Body of pancreas (tissue), 4 donors: ENCODE measurements around the gene UXS1. TPM values are rescaled to one million over a fixed set of nuclear protein-coding genes. Genes with fewer than 3 reads are reported as not detected.
A peak's percentile ranks its signal among the peaks of the same experiment; 100 is the strongest.

Experiments used
- ATAC-seq: fragments of 150-250 bp; one replicate; pipeline ENCODE4 v1.9.1; 2016
- DNase-seq, 4 donors: peaks; one replicate each; pipeline ENCODE4 v3.0.0-alpha.2; 2019
- H3K27ac ChIP-seq, 4 donors: fragments of 200-600 bp; sonication (generic); 1 replicate in 3 of 4; 2 replicates in 1 of 4; pipeline versions ENCODE4 v1.5.1 to v1.6.1; 2016 to 2019; ENCODE audit warnings: mild to moderate bottlenecking in 1 of 4, mixed read lengths in 1 of 4, moderate library complexity in 1 of 4
- H3K27me3 ChIP-seq, 2 donors: fragments of 200-600 bp; sonication (generic); one replicate each; pipeline ENCODE4 v1.6.0; 2016; ENCODE audit warnings: mild to moderate bottlenecking in 1 of 2
- H3K36me3 ChIP-seq, 2 donors: fragments of 200-600 bp; sonication (generic); replicated peaks in 1 of 2; 2 replicates each; pipeline ENCODE4 v1.5.1; 2016; ENCODE audit warnings: low read depth in 2 of 2; ENCODE audit not compliant: insufficient read depth in 1 of 2
- H3K4me1 ChIP-seq: fragments of 200-600 bp; sonication (generic); one replicate; pipeline ENCODE4 v1.6.0; 2016
- H3K4me3 ChIP-seq, 2 donors: fragments of 200-600 bp; sonication (generic); 1 replicate in 1 of 2; 2 replicates in 1 of 2; pipeline ENCODE4 v1.5.1; 2016 to 2019
- H3K9me3 ChIP-seq, 3 donors: fragments of 200-600 bp; sonication (generic); 1 replicate in 2 of 3; 2 replicates in 1 of 3; pipeline ENCODE4 v1.5.1; 2016
- POLR2A ChIP-seq, 3 donors: fragments of 450-650 bp; IDR thresholded peaks; one replicate each; pipeline ENCODE4 v1.6.1; 2016; ENCODE audit warnings: antibody characterized with exemption in 3 of 3, mild to moderate bottlenecking in 2 of 3
- WGBS, 2 donors: methylation state at CpG; one replicate each; pipeline ENCODE4 v1.1.5; 2017; 5-methylcytosine and 5-hydroxymethylcytosine counted together
- intact Hi-C: fragments of 100-400 bp; cut with DNase I; formaldehyde crosslinking; loops from one replicate; pipeline ENCODE4 v1.15.1; 2023
- total RNA-seq, 2 donors: library from RNA; depleted of rRNA; stranded (reverse); fragments of >200 nt; gene quantifications; one replicate each; pipeline ENCODE4 v1.1.0, GENCODE V29; 2016
- TF ChIP-seq, protein P1 (sequence below), 7 experiments: fragments of 450-650 bp in 4 of 7; fragments of 200-600 bp in 3 of 7; sonication (generic) in 3 of 7; IDR thresholded peaks; one replicate each; pipeline ENCODE4 v1.5.1; 2016 to 2019; ENCODE audit warnings: antibody characterized with exemption in 7 of 7

Gene UXS1
- total RNA-seq, 2 donors from 2014 or later = 15.8 to 33.6 TPM

DNA sequence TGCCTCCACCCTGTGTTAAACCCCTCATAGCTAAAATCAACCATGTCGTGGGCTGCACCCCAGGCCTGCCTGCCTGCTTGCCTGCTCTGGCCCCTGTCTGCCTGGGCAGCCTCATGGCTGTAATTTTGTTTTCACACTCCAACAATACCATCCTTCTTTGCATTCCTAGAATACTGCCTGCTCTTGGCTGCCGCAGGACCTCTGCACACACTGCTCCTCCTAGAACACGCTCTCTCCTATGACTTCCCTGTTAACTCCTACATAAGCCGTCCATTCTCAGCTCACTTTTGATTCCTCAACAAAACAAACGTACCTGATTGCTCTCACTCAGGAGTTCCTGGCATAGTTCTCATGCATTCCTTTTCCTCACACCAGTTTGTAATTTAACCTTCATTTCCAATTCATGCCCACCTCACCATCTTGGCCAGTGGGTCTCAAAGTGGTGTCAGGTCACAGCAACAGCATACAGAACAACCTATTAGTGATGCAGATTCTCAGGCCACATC, 2.5 kb downstream of the UXS1 start:
- peaks cover 13% of the 10 kb centered on the region for H3K4me1 ChIP-seq
- no peak for ATAC-seq
- intact Hi-C loops = no loop called here
- H3K27ac ChIP-seq = no peak overlapping the region
- no peaks in the 10 kb centered on the region for H3K36me3 ChIP-seq
- H3K4me3 ChIP-seq = no peak overlapping the region
- WGBS, 2 donors = 68 to 72% methylated on average over 5 of the region's 5 CpGs
- no peaks in the 10 kb centered on the region for H3K27me3 ChIP-seq
- TF ChIP-seq POLR2A (IDR thresholded peaks at IDR 0.05) = no peak
- TF ChIP-seq, protein P1, sequence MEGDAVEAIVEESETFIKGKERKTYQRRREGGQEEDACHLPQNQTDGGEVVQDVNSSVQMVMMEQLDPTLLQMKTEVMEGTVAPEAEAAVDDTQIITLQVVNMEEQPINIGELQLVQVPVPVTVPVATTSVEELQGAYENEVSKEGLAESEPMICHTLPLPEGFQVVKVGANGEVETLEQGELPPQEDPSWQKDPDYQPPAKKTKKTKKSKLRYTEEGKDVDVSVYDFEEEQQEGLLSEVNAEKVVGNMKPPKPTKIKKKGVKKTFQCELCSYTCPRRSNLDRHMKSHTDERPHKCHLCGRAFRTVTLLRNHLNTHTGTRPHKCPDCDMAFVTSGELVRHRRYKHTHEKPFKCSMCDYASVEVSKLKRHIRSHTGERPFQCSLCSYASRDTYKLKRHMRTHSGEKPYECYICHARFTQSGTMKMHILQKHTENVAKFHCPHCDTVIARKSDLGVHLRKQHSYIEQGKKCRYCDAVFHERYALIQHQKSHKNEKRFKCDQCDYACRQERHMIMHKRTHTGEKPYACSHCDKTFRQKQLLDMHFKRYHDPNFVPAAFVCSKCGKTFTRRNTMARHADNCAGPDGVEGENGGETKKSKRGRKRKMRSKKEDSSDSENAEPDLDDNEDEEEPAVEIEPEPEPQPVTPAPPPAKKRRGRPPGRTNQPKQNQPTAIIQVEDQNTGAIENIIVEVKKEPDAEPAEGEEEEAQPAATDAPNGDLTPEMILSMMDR (IDR thresholded peaks at IDR 0.05) = no peak
- DNase-seq = no peak
- no peaks in the 10 kb centered on the region for H3K9me3 ChIP-seq

DNA sequence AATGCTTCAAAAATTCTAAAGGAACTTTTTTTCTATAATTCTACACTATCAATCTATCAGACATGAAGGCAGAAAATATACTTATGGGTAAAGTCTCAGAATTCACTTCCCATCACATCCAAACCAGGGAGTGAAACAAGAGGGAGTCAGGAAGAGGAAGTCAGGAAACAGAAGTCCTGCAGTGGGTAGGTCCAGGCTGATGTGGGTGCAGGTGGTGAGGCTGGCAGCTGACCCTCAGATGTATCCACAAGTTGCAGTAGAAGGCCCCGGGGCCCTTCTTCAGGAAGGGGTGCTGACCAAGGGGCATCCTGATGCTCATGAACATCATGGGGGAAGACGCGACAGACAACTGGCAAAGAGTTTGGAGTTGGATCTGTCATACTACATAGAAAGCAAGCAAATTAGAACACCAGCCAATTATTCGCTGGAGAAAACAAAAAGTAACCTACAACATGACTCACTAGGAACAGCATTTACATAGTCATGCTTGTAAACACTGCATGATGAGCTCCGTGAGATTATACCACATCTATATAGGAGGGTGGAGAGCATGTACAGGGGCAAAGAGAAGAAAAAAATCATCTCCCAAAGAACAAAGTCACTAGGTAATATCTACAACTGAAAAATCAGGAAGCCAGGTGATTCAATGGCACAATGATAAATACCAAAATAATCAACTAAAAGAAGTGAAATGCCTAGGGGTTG, 4.2 kb downstream of the UXS1 start:
- no peaks in the 10 kb centered on the region for H3K27me3 ChIP-seq
- ATAC-seq (no peak), DNase-seq (no peak)
- H3K4me3 ChIP-seq = no peak overlapping the region
- no peak overlapping the region for H3K27ac ChIP-seq
- H3K9me3 ChIP-seq = no peaks in the 10 kb centered on the region
- intact Hi-C loops = no loop called here
- H3K36me3 ChIP-seq = no peaks in the 10 kb centered on the region
- WGBS, 2 donors = 81 to 85% methylated on average over 5 of the region's 5 CpGs
- TF ChIP-seq, protein P1 (IDR thresholded peaks at IDR 0.05) = no peak
- TF ChIP-seq POLR2A (IDR thresholded peaks at IDR 0.05) = no peak
- H3K4me1 ChIP-seq = peaks cover 11% of the 10 kb centered on the region

DNA sequence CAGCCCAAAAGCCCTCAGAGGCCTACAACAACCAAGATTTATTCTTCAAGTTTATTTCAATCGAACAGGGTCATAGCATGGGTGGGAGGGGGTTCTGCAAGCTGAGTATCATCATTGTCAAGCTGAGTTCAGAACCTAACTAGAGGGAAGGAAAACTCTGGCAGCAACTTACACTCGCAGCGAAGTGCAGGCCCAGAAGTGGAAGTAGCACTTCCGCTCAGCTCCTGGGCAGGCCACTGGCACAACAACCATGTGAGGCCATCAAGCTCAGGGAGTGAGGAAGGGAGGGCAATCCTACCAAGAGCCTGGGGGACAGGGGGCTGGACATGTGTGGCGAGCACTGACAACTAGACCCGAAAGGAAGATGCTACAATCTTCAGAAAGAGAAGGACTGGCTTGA, 4.8 kb downstream of the UXS1 start:
- Histone ChIP-seq H3K27me3 (no peaks in the 10 kb centered on the region), H3K9me3 (no peaks in the 10 kb centered on the region), H3K4me1 (peaks cover 7% of the 10 kb centered on the region), H3K36me3 (no peaks in the 10 kb centered on the region), H3K4me3 (no peak overlapping the region), H3K27ac (no peak overlapping the region)
- no peak for ATAC-seq
- peak in 1 of 4 donors; percentile 6 for DNase-seq
- intact Hi-C loops = no loop called here
- WGBS, 2 donors = 65 to 90% methylated on average over 6 of the region's 6 CpGs
- TF ChIP-seq, protein P1 (IDR thresholded peaks at IDR 0.05) = no peak
- no peak for TF ChIP-seq POLR2A (IDR thresholded peaks at IDR 0.05)

DNA sequence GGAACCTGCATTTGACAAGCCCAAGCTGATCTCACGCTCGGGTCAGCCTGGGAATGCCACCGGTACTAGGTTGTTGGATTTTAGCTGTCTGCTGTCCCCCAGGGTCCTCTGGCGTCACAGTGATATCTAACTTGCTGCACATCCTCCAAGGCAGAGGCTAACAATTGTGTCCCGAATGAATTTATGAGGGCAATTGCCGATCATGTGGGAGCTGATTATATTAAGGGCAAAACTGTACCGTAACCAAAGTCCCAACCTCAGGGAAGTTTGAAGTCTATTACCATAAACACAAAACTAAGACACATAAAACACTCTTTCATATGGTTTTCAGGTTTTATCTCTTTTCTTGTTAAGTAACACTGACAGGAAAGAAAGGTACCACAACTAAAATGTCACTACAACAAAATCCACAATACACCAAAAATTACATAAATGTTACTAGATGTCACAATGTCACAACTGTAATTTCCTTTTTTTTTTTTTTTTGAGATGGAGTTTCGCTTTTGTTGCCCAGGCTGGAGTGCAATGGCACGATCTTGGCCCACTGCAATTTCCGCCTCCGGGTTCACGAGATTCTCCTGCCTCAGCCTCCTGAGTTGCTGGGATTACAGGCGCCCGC, 6.7 kb downstream of the UXS1 start:
- Histone ChIP-seq H3K27ac (no peak overlapping the region), H3K36me3 (no peaks in the 10 kb centered on the region), H3K4me3 (no peak overlapping the region), H3K9me3 (no peaks in the 10 kb centered on the region), H3K4me1 (peaks cover under 1% of the 10 kb centered on the region), H3K27me3 (no peaks in the 10 kb centered on the region)
- 88 to 96% methylated on average over 14 of the region's 14 CpGs for WGBS, 2 donors
- intact Hi-C loops = no loop called here
- TF ChIP-seq, protein P1 (IDR thresholded peaks at IDR 0.05) = no peak
- no peak for TF ChIP-seq POLR2A (IDR thresholded peaks at IDR 0.05)
- ATAC-seq (no peak), DNase-seq (no peak)
